DMS53 (cell line): ENCODE data around the gene COPS8.

ENCODE experiments used
- DNase-seq: peaks from one replicate; lab custom pipeline; 2025; lab: John Stamatoyannopoulos, UW

COPS8 gene

DNA sequence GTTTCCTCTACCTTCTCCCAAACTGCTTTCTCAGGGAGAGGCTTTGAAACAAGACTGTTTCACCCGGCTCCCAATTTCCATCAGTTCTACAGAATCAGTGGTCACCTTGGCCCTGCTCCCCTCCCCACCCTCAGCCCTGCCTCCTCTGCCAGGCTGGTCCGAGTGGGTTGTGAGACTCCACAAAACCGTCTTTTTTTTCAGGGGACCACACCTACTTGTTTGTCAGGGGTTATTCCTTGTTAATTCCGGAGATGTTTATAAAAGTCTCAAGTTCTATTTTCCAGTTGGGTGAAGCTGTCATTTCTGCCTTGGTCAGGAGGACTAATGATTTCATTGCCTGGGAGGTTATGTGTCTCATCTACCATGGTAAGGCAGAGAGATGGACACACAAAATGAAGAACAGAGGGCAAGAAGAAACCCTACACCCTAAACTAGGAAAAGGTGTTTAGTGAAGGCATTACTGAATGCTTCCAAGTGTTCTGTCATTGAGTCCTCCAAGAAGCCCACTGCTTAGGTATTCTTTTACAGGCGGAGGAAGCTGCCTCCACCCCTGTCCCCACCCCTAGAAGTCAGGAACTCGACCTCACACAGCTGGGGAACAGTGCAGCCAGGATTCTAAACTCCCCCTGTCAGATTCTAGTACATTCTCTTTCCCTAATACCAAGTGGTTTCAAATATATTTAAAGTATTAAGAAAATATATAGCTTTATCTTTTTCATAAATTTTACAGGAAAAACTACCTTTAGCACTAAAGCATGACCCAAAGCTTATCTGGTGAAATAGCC is 46.3 kb downstream of the COPS8 start:
- DNase-seq = no peak

DNA sequence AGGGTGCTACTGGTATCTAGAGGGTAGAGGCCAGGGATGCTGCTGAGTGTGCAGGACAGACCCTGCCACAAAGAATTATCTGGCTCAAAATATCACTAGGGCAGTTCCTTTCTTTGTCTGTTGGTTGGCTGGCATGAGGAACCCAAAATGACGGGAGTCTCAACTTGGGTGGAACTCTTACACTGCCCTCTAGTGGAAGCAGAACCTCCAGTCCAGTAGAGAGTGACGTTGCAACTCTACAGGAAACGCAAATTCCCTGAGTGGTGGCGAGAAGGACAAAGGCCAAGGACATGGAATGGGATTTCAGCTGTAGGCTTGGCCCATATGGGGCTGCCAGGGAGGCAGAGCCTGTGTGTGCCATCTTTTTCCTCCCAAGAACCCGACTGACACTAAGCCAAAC is 47.1 kb downstream of the COPS8 start:
- DNase-seq = peak; percentile 69

DNA sequence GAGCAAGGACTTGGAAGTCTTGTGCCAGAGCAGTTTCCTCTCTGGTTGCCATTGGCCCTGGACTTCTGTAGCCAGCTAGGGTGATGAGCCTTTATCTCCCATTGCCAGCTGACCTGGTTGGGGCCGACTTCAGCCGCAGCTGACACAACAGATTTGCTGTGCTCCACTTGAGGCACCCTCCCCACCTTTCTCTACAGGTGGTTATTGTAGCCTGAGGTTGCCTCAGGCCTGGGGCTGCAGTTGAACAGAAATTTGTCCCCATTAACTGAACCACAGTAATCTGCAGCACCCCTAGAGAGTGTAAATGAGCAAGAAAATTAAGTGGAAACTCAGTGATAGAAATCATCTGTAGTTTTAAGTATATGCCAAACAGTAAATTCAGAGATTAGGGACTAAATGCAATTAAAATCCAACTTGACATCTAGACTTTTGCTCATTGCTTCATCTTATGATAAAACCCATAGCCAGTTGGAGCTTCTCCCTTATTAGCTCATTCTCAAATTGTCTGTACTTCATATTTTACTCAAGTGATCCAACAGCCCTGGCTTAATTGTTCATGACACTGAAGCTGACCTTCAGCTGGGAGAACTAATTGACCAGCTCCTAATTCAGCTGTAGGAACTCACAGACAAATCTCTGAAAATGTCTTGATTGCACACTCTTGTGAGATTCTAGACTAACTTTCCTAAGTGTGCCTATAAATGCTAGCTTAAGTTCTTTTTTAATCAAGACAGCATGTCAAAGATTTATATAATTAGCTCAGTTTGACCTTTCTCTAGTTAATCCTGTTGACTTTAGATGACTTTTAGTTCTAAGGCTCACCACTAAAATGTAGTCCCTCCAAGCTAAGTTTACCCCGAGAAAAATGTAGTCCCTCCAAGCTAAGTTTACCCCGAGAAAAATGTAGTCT is 48.9 kb downstream of the COPS8 start:
- no peak for DNase-seq

DNA sequence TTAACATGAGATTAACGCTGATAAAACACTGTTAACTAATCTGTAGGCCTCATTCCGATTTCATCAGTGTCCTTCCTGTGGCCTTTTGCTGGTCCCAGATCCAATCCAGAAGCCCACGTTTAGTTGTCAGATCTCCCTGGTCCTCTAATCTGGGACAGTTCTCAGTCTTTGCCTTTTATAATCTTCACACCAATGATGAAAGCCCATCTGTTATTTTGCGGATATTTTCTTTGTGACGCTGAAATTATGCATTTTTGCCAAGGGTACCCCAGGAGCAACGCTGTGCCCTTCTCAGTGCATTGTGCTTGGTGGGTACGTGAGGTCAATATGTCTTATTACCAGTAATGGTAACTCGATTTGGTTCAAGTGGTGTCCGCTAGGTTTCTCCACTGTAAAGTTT is 51.1 kb downstream of the COPS8 start:
- DNase-seq = no peak

DNA sequence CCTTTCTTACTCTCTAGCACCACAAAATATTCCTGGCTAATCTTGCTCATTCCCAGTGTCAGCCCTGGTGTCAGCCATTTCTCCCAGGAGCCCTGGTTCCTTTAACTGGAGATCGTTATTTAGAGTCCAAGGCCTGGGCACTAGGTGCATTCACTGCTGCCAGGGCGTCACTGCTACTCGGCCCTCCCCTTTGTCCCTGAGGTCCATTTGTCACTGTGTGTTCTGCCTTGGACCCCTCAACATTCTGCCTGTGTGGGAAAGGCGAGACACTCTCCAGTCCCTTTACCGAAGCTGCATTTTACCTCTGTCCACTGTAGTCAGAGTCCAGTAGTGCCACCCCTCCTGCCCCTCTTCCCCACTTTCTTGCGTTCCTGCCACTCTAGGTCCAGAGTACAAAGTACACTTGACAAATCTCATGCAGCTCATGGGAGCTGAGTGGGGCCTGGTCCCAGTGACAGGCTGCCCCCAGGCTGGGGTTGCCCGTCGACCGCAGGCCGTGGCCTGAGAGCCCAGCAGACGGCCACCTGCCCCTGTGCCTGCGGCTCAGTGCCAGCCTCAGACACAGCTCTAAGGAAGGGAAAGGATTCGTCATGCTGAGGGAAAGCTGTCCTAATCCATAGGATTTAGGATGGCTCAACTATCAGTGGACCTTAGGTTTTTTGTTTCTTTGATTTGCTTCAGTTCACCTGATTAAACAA is 52.1 kb downstream of the COPS8 start:
- DNase-seq = no peak

DNA sequence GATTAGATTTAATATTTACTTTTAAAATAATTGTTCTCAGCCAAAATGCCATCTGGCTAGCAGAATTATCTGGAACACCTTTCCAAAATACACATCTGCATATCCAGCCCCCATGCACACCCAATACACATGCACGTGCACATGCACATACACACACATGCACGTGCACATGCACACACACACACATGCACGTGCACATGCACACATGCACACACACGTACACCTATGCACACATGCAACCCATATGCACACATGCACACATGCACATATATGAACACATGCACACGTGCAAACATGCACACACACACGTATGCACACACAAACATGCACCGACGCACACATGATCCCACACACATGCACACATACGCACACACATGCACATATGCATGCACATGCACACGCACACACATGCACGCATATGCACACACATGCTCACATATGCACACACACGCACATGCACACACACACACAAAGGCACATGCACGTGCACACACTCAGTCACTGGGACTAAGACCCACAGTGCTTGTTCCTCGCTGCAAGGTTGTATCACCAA is 53.5 kb downstream of the COPS8 start:
- DNase-seq = no peak

DNA sequence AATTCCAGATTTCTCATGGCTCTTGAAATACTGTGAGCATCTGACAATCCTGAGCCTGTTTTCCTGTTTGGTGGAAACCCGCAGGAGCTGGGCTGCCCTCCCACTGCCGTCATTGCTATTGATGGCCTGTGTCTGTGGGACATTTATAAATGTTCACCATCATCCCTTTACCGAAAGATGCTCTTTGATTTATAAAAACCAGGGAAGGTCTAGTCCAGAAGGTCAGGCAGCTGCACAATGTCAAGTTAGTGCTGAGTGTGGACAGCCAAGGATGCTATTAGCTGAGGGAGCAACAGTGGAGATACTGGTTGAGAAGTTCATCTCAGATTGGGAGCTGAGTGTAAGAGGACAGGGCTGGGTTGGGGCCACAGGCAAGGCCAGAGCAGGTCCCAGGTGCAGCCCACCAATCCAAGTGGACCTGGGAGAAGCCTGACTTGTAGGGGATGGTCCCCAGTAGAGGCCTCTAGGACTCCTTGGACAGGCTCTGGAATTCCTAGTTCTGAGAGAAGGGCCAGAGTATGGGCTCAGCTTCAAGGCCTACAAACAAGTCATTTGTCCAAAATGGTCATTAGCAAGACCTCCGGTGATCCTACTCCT is 55.1 kb downstream of the COPS8 start:
- DNase-seq = no peak

DNA sequence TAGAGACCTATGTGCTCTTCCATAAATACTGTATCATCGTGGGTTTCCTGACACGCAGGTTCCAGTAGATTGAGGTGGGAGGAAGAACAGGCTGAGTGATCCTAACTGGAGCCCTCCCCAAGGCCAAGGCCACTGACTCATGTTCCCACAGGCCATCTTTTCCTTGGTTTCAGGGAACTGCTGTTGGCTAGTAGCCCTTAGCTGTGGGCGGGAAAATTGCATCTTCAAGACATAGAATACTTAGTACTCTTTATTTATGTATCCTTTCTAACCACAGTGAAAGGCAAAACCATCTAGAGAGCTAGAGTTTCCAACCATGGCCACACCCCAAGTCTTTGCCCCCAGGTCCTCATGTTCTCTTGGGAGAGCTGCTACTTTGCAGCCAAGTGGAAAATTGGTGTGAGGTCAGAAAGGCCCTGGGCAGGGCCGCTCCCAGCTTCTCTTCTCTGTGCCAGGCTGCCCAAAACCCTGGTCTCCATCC is 55.9 kb downstream of the COPS8 start:
- DNase-seq = no peak

DNA sequence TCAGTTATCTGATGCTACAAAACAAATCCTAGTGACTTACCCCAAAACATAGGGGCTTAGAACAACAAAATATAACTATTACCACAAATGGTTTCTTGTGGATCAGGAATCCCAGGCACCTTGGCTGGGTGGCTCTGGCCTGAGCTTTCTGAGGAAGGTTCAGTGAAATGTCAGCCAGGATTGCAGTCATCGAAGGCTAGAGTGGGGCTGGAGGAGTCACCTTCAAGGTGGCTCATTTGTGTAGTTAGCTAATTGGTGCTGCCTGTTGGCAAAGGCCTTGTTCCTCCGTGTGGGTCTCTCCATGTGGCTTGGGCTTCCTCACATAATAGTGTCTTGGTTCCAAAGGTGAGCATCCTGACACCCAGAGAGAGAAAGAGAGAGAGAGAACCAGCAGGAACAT is 57.4 kb downstream of the COPS8 start:
- DNase-seq = no peak

DNA sequence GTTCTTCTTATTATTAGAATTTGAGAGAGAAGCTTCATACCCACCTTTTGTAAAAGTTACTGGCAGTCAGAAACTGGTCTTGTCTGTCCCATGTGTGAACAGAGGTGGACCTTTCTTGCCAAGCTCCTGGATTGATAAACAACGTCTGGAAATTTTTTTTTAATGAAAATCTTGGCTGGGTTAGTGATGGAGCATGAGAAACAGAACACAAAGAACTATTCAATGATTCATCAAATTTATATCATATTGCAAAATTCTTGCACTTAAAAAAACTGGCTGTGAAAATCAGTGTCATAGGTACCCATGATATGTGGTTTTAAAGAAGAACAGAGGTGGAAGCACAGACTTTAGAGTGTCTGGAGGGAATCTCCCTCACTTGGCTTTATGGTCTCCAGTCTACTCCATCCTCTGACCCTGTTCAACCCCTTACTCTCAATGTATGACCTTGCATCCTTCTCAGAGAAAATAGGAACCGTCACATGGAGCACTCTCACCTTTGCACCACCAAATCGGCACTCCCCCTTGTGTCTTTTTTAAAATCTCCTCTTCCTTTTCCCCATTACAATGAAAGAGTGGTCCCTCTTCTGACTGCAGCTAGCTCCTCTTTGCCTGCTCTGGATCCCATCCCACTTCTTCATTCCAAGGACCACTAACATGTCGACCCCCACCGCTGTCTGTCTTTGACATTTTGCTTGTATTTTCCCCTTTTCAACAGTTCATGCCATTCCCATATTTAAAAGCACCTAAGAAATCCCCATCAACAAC is 58.2 kb downstream of the COPS8 start:
- DNase-seq = no peak

DNA sequence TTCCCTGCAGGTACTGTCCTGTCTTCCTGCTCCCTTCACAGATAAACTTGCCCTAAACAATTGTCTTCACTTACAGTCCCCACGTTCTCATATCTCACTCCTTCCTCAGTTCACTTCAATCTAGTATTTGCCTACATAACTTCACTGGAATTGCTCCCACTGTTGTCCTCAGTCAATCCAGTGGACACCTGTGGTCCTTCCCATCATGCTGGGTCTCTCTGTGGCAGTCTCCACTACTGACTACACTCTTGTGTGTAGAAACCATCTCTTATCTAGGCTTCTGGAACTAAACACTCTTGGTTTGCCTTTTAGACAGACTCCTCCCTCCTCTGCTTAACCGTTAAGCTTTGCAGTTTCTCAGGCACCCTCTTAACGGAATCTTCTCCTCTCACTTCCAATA is 58.8 kb downstream of the COPS8 start:
- no peak for DNase-seq

DNA sequence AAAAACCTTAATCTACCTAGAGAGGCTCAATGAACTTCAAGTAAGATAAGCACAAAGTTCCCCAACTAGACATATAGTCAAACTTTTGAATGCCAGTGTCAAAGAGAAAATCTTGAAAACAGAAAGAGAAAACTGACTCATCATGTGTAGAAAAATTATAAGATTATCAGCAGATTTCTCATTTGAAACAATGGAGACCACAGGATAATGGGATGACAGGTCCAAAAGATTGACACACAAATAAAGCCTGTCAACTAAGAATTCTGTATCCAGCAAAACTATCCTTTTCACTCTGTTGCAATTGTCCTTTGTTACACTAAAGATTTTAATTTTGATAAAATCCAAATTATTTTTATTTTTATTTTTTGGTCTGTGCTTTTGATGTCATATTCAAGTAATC is 61.6 kb downstream of the COPS8 start:
- peak; percentile 52 for DNase-seq

DNA sequence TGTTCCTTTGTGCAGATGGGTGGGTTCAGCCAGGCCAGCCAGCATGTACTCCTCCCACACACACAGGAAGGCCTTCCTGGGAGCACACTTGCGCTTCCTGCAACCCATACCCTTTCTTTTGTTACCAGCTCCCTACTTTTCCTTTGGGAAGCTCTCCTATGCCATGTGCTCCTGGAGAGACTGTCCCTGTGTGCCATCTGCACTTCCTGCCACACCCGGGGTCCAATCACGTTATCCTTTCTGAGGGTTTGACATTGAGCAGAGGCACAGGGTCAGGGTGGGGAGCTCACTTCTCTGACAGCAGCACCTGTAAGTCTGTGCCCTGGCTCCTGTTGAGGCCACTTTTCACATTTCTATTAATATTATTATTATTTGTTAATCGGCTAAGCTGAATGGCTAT is 62.9 kb downstream of the COPS8 start:
- no peak for DNase-seq

DNA sequence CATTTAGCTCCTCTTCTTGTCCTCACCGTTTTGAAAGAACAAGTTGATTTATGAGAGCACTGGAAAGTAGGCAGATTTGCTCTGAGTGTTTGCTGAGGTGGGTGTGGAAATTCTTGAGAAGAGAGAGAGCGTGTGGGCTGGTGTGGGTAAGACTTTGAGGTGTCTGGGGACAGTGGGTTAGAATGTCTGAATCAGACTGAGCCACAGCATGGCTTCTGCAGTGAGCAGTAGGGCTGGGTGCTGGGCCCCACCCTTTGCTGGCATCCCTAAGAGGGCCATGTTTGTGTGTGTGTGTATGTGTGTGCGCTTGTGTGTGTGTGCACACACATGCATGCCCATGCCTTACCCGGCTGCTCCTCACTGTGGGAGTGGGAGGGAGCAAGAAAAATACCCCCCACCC is 63.7 kb downstream of the COPS8 start:
- no peak for DNase-seq
